RWPE1 (cell line): ENCODE data around the gene PTPRN2.

Source experiments
- CTCF ChIA-PET: fragments of 350-600 bp; sonication (Branson Sonifier 250); formaldehyde crosslinking; extraction: SDS; loops from one replicate; lab custom pipeline; 2021; lab: Yijun Ruan, JAX
- POLR2A ChIA-PET: fragments of 400-600 bp; formaldehyde crosslinking; extraction: SDS; loops from one replicate; lab custom pipeline; 2020; ENCODE audit warnings: antibody characterized with exemption; ENCODE audit not compliant: low non-redundant PET; lab: Yijun Ruan, JAX
- DNase-seq: peaks from one replicate; pipeline ENCODE4 v3.0.0; 2012; ENCODE audit warnings: low spot score
- H3K27ac ChIP-seq: fragments of 450-650 bp; 2 replicates; pipeline ENCODE4 v1.5.1; 2017
- CTCF ChIP-seq: fragments of 450-650 bp; conservative IDR thresholded peaks from 2 replicates; pipeline ENCODE4 v1.5.1; 2017; ENCODE audit warnings: low read depth, mild to moderate bottlenecking

PTPRN2 gene

GRCh38 chr7:158289231-158289630 lies 298.4 kb downstream of the PTPRN2 start:
- DNase-seq: no peak
- TF ChIP-seq CTCF: no peak
- CTCF ChIA-PET: no interaction called here
- H3K27ac ChIP-seq: no peak overlapping the region
- POLR2A ChIA-PET: no interaction called here

- H3K27ac ChIP-seq: no peak overlapping the region
- DNase-seq: no peak
- no peak for TF ChIP-seq CTCF
- CTCF ChIA-PET: no interaction called here
- POLR2A ChIA-PET: no interaction called here
Measured at GRCh38 chr7:158286210-158286609, 301.4 kb downstream of the PTPRN2 start.

- CTCF ChIA-PET: no interaction called here
- DNase-seq: no peak
- POLR2A ChIA-PET: no interaction called here
- H3K27ac ChIP-seq: no peak overlapping the region
- no peak for TF ChIP-seq CTCF
Measured at GRCh38 chr7:158285383-158285770, 302.2 kb downstream of the PTPRN2 start.

- POLR2A ChIA-PET: no interaction called here
- DNase-seq: no peak
- no peak overlapping the region for H3K27ac ChIP-seq
- no peak for TF ChIP-seq CTCF
- CTCF ChIA-PET: no interaction called here
Measured at GRCh38 chr7:158284617-158285382, 302.8 kb downstream of the PTPRN2 start.

GRCh38 chr7:158284121-158284520 lies 303.5 kb downstream of the PTPRN2 start:
- CTCF ChIA-PET: no interaction called here
- no peak overlapping the region for H3K27ac ChIP-seq
- POLR2A ChIA-PET: no interaction called here
- TF ChIP-seq CTCF: no peak
- no peak for DNase-seq

- no peak for TF ChIP-seq CTCF
- DNase-seq: no peak
- POLR2A ChIA-PET: no interaction called here
- CTCF ChIA-PET: no interaction called here
- H3K27ac ChIP-seq: no peak overlapping the region
Measured at GRCh38 chr7:158283016-158283974, 304.3 kb downstream of the PTPRN2 start.
